ENCODE measurements around the gene CACNA2D3.

The CACNA2D3 gene

DNA sequence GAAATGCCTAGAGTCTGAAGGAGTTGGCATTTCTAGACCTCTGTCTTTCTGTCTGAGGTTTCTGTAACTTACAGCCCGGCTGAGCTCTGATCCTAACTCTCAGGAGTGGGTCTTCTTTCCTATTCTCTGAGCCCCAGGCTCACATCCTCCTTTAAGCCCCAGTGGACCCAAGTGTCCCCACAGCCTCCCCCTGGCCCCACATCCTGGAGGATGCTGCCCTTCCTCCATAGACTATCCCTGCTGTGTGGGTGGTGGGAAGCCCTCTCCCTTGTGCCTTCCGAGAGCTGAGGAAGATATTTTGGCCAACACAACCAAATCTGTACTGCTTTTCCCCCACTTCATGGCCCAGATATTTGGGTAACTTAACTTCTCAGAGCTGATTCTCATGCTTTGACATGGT, 654.2 kb downstream of the CACNA2D3 start:
- no peak overlapping the region for H3K4me3 ChIP-seq
- no peak for DNase-seq (ENCODE audit: low read depth, low spot score)

DNA sequence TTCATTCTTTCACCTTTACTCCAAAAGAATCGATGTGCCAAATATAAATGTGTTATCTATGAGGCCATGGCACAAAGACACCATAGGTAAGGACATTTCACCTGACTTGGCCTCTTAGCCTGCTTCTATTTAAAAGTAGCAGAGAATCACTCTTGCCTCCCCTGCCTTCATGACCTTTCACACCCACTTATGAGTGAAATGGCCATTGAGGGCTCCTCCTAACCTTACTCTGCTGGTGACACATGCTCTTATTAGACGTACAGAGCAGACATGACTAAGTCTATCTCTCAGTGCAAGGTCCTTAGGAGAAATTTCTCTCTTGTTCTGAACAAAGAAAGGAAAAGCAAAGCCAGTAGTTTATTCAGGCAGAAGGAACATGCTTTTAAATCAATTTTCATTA, 654.8 kb downstream of the CACNA2D3 start:
- no peak for DNase-seq (ENCODE audit: low read depth, low spot score)
- no peak overlapping the region for H3K27ac ChIP-seq
- H3K9me3 ChIP-seq (ENCODE audit: low read depth, low read length) = no peaks in the 10 kb centered on the region
- TF ChIP-seq FOXP2 (optimal IDR thresholded peaks at IDR 0.05; ENCODE audit: control extremely low read depth, extremely low read length, insufficient read depth) (no peak), EZH2 (IDR thresholded peaks at IDR 0.05) (no peak), POLR2AphosphoS5 (IDR thresholded peaks at IDR 0.05; ENCODE audit: borderline replicate concordance, low read depth, low read length) (no peak)
- no peak overlapping the region for H3K4me3 ChIP-seq
- no peak overlapping the region for H3K9ac ChIP-seq (ENCODE audit: insufficient read length)
- H3K36me3 ChIP-seq (ENCODE audit: insufficient read depth, low read length) = no peaks in the 10 kb centered on the region

More for the DNA sequence above, 654.2 kb downstream of the CACNA2D3 start:
- Histone ChIP-seq H3K9ac (ENCODE audit: insufficient read length) (no peak overlapping the region), H3K27ac (no peak overlapping the region), H3K36me3 (ENCODE audit: insufficient read depth, low read length) (no peaks in the 10 kb centered on the region), H3K9me3 (ENCODE audit: low read depth, low read length) (no peaks in the 10 kb centered on the region)
- TF ChIP-seq POLR2AphosphoS5 (IDR thresholded peaks at IDR 0.05; ENCODE audit: borderline replicate concordance, low read depth, low read length) (no peak), EZH2 (IDR thresholded peaks at IDR 0.05) (no peak), FOXP2 (optimal IDR thresholded peaks at IDR 0.05; ENCODE audit: control extremely low read depth, extremely low read length, insufficient read depth) (no peak)

DNA sequence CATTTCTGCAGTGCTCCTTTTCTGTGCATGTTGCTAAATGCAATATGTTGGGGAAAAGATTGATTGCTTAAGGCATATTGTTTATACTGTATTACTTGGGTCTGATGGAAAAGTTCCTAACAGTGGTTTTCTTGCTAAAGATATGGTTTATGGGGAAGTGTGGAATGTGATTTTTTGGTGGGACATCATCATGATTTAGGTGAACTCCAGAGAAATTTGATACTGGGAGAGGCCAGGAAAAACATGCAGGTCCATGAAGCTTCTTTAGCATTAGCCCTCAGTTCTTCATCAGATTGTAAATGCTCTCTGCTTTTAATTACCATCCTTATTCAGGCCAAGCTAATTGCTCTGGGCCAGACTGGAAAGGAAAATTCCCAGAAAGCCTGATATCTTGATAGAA, 658.0 kb downstream of the CACNA2D3 start:
- no peaks in the 10 kb centered on the region for H3K36me3 ChIP-seq (ENCODE audit: insufficient read depth, low read length)
- H3K9ac ChIP-seq (ENCODE audit: insufficient read length) = no peak overlapping the region
- no peak for DNase-seq (ENCODE audit: low read depth, low spot score)
- H3K27ac ChIP-seq = no peak overlapping the region
- no peak for TF ChIP-seq POLR2AphosphoS5 (IDR thresholded peaks at IDR 0.05; ENCODE audit: borderline replicate concordance, low read depth, low read length)
- TF ChIP-seq FOXP2 (optimal IDR thresholded peaks at IDR 0.05; ENCODE audit: control extremely low read depth, extremely low read length, insufficient read depth) = no peak
- no peak for TF ChIP-seq EZH2 (IDR thresholded peaks at IDR 0.05)
- no peaks in the 10 kb centered on the region for H3K9me3 ChIP-seq (ENCODE audit: low read depth, low read length)
- no peak overlapping the region for H3K4me3 ChIP-seq

DNA sequence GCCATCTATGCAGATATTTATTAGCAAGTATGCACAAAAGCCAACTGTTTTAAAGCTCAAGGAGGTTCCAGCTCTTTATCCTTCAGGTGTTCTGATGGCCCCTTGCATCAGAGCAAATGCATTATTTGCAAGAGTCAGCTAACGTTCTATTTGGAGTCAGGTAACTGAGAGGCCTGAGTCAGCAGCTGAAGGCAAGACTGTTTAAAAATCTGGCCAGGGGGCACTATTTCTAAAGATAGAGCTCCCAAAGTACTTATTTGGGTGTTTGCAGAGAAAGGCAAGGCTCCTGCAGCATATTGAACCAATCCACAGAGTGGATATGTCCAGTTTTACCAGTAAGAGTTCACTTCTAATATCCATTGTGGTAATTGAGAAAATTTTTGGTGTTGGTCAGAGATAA, 659.4 kb downstream of the CACNA2D3 start:
- Histone ChIP-seq H3K9ac (ENCODE audit: insufficient read length) (no peak overlapping the region), H3K27ac (no peak overlapping the region), H3K36me3 (ENCODE audit: insufficient read depth, low read length) (no peaks in the 10 kb centered on the region), H3K9me3 (ENCODE audit: low read depth, low read length) (no peaks in the 10 kb centered on the region), H3K4me3 (no peak overlapping the region)
- no peak for TF ChIP-seq EZH2 (IDR thresholded peaks at IDR 0.05)
- DNase-seq (ENCODE audit: low read depth, low spot score) = no peak

DNA sequence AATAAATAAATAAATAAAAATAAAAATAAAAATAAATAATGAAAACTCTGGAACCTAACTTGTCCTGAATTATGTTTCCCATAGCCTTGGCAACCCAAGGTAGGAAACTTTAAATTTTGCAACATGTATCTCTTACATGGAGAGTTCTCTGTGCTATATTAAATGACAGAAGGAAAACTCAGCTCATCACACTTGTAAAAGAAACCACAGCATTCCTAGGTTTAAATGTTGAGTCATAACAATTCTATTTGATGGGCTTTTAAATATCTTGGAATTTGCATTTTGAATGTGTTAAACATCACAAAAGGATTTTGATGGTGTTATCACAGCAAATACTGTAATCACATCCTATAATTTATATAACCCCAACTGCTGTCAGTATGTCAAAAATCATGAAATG, 661.3 kb downstream of the CACNA2D3 start:
- TF ChIP-seq EZH2 (IDR thresholded peaks at IDR 0.05) = no peak
- no peak for TF ChIP-seq FOXP2 (optimal IDR thresholded peaks at IDR 0.05; ENCODE audit: control extremely low read depth, extremely low read length, insufficient read depth)
- no peak for TF ChIP-seq POLR2AphosphoS5 (IDR thresholded peaks at IDR 0.05; ENCODE audit: borderline replicate concordance, low read depth, low read length)
- Histone ChIP-seq H3K4me3 (no peak overlapping the region), H3K36me3 (ENCODE audit: insufficient read depth, low read length) (no peaks in the 10 kb centered on the region), H3K27ac (no peak overlapping the region), H3K9ac (ENCODE audit: insufficient read length) (no peak overlapping the region), H3K9me3 (ENCODE audit: low read depth, low read length) (no peaks in the 10 kb centered on the region)
- no peak for DNase-seq (ENCODE audit: low read depth, low spot score)

DNA sequence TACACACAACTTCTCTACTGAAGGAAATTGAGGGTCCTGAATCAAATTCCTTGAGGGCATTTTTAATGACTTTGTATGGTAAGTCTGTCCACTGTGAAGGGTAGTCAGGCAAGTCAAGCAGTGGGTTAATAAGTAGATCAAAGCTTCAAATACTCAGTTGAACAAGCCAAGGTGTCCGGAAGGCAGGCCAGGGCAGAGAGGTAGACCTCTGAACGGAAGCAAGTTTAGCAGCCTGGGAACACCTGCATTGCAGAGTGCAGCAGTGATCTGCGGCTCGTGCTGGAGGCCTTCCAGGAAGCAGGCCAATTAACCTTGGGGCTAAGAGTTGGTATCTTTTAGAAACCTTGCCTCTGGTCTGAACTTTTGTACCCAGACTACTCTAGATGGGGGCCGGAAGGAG, 661.7 kb downstream of the CACNA2D3 start:
- no peaks in the 10 kb centered on the region for H3K36me3 ChIP-seq (ENCODE audit: insufficient read depth, low read length)
- H3K27ac ChIP-seq = no peak overlapping the region
- TF ChIP-seq POLR2AphosphoS5 (IDR thresholded peaks at IDR 0.05; ENCODE audit: borderline replicate concordance, low read depth, low read length) (no peak), FOXP2 (optimal IDR thresholded peaks at IDR 0.05; ENCODE audit: control extremely low read depth, extremely low read length, insufficient read depth) (no peak), EZH2 (IDR thresholded peaks at IDR 0.05) (no peak)
- no peaks in the 10 kb centered on the region for H3K9me3 ChIP-seq (ENCODE audit: low read depth, low read length)
- H3K9ac ChIP-seq (ENCODE audit: insufficient read length) = no peak overlapping the region
- no peak for DNase-seq (ENCODE audit: low read depth, low spot score)
- no peak overlapping the region for H3K4me3 ChIP-seq

DNA sequence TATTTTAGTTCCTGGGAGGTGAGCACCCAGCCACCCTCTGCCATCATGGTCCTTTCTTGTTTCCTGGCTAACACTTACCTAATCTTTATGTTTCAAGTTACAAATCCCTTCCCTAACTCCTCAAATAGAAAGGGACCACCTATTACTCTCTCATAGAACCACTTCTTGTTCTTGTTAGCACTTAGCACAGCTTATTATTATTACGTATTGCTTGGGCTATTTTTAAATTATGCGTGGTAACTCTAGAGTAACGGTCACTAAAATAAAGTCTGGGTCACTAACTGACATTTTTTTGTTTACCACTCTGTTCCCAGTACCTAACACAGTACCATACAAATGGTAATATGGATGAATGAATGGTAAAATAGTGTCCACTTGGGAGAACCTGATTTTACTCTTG, 663.6 kb downstream of the CACNA2D3 start:
- DNase-seq (ENCODE audit: low read depth, low spot score) = no peak
- Histone ChIP-seq H3K9me3 (ENCODE audit: low read depth, low read length) (no peaks in the 10 kb centered on the region), H3K27ac (no peak overlapping the region), H3K9ac (ENCODE audit: insufficient read length) (no peak overlapping the region), H3K4me3 (no peak overlapping the region), H3K36me3 (ENCODE audit: insufficient read depth, low read length) (no peaks in the 10 kb centered on the region)
- TF ChIP-seq EZH2 (IDR thresholded peaks at IDR 0.05) = no peak
- TF ChIP-seq FOXP2 (optimal IDR thresholded peaks at IDR 0.05; ENCODE audit: control extremely low read depth, extremely low read length, insufficient read depth) = no peak
- TF ChIP-seq POLR2AphosphoS5 (IDR thresholded peaks at IDR 0.05; ENCODE audit: borderline replicate concordance, low read depth, low read length) = no peak

DNA sequence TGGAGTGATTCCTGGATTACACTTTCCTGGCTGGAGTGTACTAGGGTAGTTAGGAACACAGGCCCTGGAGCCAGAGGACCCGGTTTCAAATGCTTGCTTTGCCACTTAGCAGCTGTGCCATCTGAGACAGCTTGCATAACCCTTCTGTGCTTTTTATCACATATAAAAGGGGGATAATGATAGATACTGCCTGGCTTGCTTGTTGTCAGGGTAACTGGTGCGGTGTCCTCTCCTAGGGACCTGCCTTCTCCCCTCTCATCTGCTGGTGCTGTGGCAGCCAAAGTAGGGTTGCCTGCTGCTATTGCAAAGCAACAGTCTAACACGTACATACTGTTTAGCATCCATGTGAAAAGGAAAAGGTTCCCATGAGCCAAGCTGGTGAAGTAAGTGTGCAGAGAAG, 667.7 kb downstream of the CACNA2D3 start:
- Histone ChIP-seq H3K4me3 (no peak overlapping the region), H3K9ac (ENCODE audit: insufficient read length) (no peak overlapping the region), H3K9me3 (ENCODE audit: low read depth, low read length) (no peaks in the 10 kb centered on the region), H3K27ac (no peak overlapping the region), H3K36me3 (ENCODE audit: insufficient read depth, low read length) (no peaks in the 10 kb centered on the region)
- no peak for DNase-seq (ENCODE audit: low read depth, low spot score)
- TF ChIP-seq FOXP2 (optimal IDR thresholded peaks at IDR 0.05; ENCODE audit: control extremely low read depth, extremely low read length, insufficient read depth) (no peak), POLR2AphosphoS5 (IDR thresholded peaks at IDR 0.05; ENCODE audit: borderline replicate concordance, low read depth, low read length) (no peak), EZH2 (IDR thresholded peaks at IDR 0.05) (no peak)

DNA sequence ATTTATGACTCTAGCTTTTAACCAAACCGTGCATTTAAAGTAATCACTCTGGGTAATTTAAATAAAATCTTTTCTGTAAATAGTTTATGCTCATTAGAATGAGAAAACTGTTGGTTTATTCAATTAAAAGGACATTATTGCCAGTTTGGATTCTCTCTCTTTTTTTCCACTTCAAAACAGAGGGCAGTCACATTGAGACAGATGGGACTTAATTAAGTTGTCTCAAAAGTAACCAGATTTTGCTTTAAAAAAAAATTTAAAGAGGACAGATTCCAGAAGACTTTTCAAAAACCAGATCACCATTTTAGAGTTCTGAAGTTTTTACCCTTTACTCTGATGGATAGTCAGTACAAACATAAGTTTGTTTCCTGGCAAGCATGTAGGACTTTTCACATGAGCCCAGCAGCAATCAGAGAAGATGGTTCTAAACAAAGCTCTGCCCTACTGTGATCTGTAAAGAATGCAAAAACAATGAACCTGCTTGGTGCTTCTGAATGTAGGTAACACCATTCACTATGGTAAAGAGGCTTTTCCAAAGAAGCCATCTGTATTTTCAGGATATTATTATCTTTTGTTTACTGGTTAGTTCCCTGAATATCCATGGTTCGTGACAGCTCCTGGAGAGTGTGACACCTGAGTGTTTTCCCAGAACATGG, 669.3 kb downstream of the CACNA2D3 start:
- Histone ChIP-seq H3K4me3 (no peak overlapping the region), H3K9ac (ENCODE audit: insufficient read length) (no peak overlapping the region), H3K9me3 (ENCODE audit: low read depth, low read length) (no peaks in the 10 kb centered on the region), H3K36me3 (ENCODE audit: insufficient read depth, low read length) (no peaks in the 10 kb centered on the region), H3K27ac (no peak overlapping the region)
- no peak for DNase-seq (ENCODE audit: low read depth, low spot score)
- TF ChIP-seq FOXP2 (optimal IDR thresholded peaks at IDR 0.05; ENCODE audit: control extremely low read depth, extremely low read length, insufficient read depth) = no peak
